Measurements from ENCODE around the gene MUC16. TPM values are rescaled to one million over a fixed set of nuclear protein-coding genes. Genes with fewer than 3 reads are reported as not detected.

MUC16 gene
- polyA plus RNA-seq, 6 donors from 2014 or later: not detected

- Mint-ChIP-seq H3K27me3 (peaks cover 0 to 18% (median 10%) of the 10 kb centered on the region in 3 donors), H3K4me3 (no peak overlapping the region), H3K27ac (no peak overlapping the region), H3K9me3 (peaks cover 0 to 5% (median 0%) of the 10 kb centered on the region in 7 donors), H3K36me3 (no peaks in the 10 kb centered on the region), H3K4me1 (no peaks in the 10 kb centered on the region)
- DNase-seq (no peak), ATAC-seq (ENCODE audit: low read depth in 2 of 2) (no peak)
Measured at GRCh38 chr19:9039728-9040127, 29.5 kb upstream of the MUC16 start.

GRCh38 chr19:9037400-9038062 lies 27.3 kb upstream of the MUC16 start:
- no peak for DNase-seq
- H3K36me3 Mint-ChIP-seq: no peaks in the 10 kb centered on the region
- H3K9me3 Mint-ChIP-seq: peaks cover 0 to 4% (median 0%) of the 10 kb centered on the region in 7 donors
- no peak for ATAC-seq (ENCODE audit: low read depth in 2 of 2)
- H3K4me3 Mint-ChIP-seq: no peak overlapping the region
- no peaks in the 10 kb centered on the region for H3K4me1 Mint-ChIP-seq
- H3K27ac Mint-ChIP-seq: no peak overlapping the region
- peaks cover 0 to 14% (median 10%) of the 10 kb centered on the region in 3 donors for H3K27me3 Mint-ChIP-seq

- H3K27ac Mint-ChIP-seq: peak overlapping the region in 1 of 6 donors; percentile 36
- peaks cover 0 to 9% (median 8%) of the 10 kb centered on the region in 3 donors for H3K27me3 Mint-ChIP-seq
- DNase-seq: no peak
- no peak overlapping the region for H3K4me3 Mint-ChIP-seq
- no peaks in the 10 kb centered on the region for H3K4me1 Mint-ChIP-seq
- H3K9me3 Mint-ChIP-seq: no peaks in the 10 kb centered on the region
- H3K36me3 Mint-ChIP-seq: no peaks in the 10 kb centered on the region
- ATAC-seq (ENCODE audit: low read depth in 2 of 2): no peak
Measured at GRCh38 chr19:9032136-9032631, 22.0 kb upstream of the MUC16 start.

- H3K36me3 Mint-ChIP-seq: no peaks in the 10 kb centered on the region
- H3K4me3 Mint-ChIP-seq: no peak overlapping the region
- DNase-seq: no peak
- H3K4me1 Mint-ChIP-seq: no peaks in the 10 kb centered on the region
- H3K27ac Mint-ChIP-seq: no peak overlapping the region
- ATAC-seq (ENCODE audit: low read depth in 2 of 2): no peak
- peaks cover 2 to 9% (median 6%) of the 10 kb centered on the region in 7 donors for H3K9me3 Mint-ChIP-seq
- H3K27me3 Mint-ChIP-seq: peaks cover 0 to 5% (median 3%) of the 10 kb centered on the region in 3 donors
Measured at GRCh38 chr19:9018163-9018875, 8.1 kb upstream of the MUC16 start.

GRCh38 chr19:9014803-9015202 lies 4.6 kb upstream of the MUC16 start:
- DNase-seq (no peak), ATAC-seq (ENCODE audit: low read depth in 2 of 2) (no peak)
- Mint-ChIP-seq H3K4me3 (no peak overlapping the region), H3K4me1 (peaks cover 0 to 3% (median 0%) of the 10 kb centered on the region in 3 donors), H3K27me3 (peaks cover 3 to 14% (median 7%) of the 10 kb centered on the region in 3 donors), H3K36me3 (no peaks in the 10 kb centered on the region), H3K27ac (peak overlapping the region in 1 of 6 donors; percentile 92), H3K9me3 (peaks cover 4 to 12% (median 6%) of the 10 kb centered on the region in 7 donors)

- Mint-ChIP-seq H3K36me3 (no peaks in the 10 kb centered on the region), H3K27me3 (peaks cover 3 to 22% (median 7%) of the 10 kb centered on the region in 3 donors), H3K4me3 (no peak overlapping the region), H3K27ac (peak overlapping the region in 1 of 6 donors; percentile 15), H3K9me3 (peaks cover 4 to 12% (median 6%) of the 10 kb centered on the region in 7 donors), H3K4me1 (peaks cover 0 to 3% (median 0%) of the 10 kb centered on the region in 3 donors)
- ATAC-seq (ENCODE audit: low read depth in 2 of 2): no peak
- no peak for DNase-seq
Measured at GRCh38 chr19:9013988-9014387, 3.8 kb upstream of the MUC16 start.

- Mint-ChIP-seq H3K4me3 (no peak overlapping the region), H3K27me3 (peaks cover 3 to 23% (median 7%) of the 10 kb centered on the region in 3 donors), H3K36me3 (no peaks in the 10 kb centered on the region), H3K4me1 (peaks cover 0 to 3% (median 0%) of the 10 kb centered on the region in 3 donors), H3K27ac (no peak overlapping the region), H3K9me3 (peaks cover 3 to 12% (median 6%) of the 10 kb centered on the region in 7 donors)
- DNase-seq (no peak), ATAC-seq (ENCODE audit: low read depth in 2 of 2) (no peak)
Measured at GRCh38 chr19:9011875-9012274, 1.7 kb upstream of the MUC16 start.

GRCh38 chr19:9010693-9011092 lies 484 bp upstream of the MUC16 start:
- peaks cover 3 to 15% (median 6%) of the 10 kb centered on the region in 7 donors for H3K9me3 Mint-ChIP-seq
- peaks cover 0 to 3% (median 0%) of the 10 kb centered on the region in 3 donors for H3K4me1 Mint-ChIP-seq
- H3K36me3 Mint-ChIP-seq: no peaks in the 10 kb centered on the region
- DNase-seq: no peak
- peaks cover 3 to 23% (median 7%) of the 10 kb centered on the region in 3 donors for H3K27me3 Mint-ChIP-seq
- H3K4me3 Mint-ChIP-seq: peak overlapping the region in 1 of 8 donors; percentile 42
- no peak for ATAC-seq (ENCODE audit: low read depth in 2 of 2)
- H3K27ac Mint-ChIP-seq: no peak overlapping the region

- no peak for DNase-seq
- no peak overlapping the region for H3K27ac Mint-ChIP-seq
- peaks cover 0 to 23% (median 7%) of the 10 kb centered on the region in 3 donors for H3K27me3 Mint-ChIP-seq
- no peak overlapping the region for H3K4me3 Mint-ChIP-seq
- peaks cover 3 to 15% (median 6%) of the 10 kb centered on the region in 7 donors for H3K9me3 Mint-ChIP-seq
- peaks cover 0 to 3% (median 0%) of the 10 kb centered on the region in 3 donors for H3K4me1 Mint-ChIP-seq
- H3K36me3 Mint-ChIP-seq: no peaks in the 10 kb centered on the region
- no peak for ATAC-seq (ENCODE audit: low read depth in 2 of 2)
Measured at GRCh38 chr19:9009431-9009830, 778 bp downstream of the MUC16 start.

GRCh38 chr19:9008667-9009066 lies 1.5 kb downstream of the MUC16 start:
- peaks cover 0 to 23% (median 7%) of the 10 kb centered on the region in 3 donors for H3K27me3 Mint-ChIP-seq
- H3K9me3 Mint-ChIP-seq: peaks cover 0 to 9% (median 3%) of the 10 kb centered on the region in 7 donors
- peaks cover 0 to 3% (median 0%) of the 10 kb centered on the region in 3 donors for H3K4me1 Mint-ChIP-seq
- ATAC-seq (ENCODE audit: low read depth in 2 of 2) (no peak), DNase-seq (no peak)
- no peaks in the 10 kb centered on the region for H3K36me3 Mint-ChIP-seq
- H3K27ac Mint-ChIP-seq: no peak overlapping the region
- H3K4me3 Mint-ChIP-seq: no peak overlapping the region

- Mint-ChIP-seq H3K27ac (peak overlapping the region in 1 of 6 donors; percentile 3), H3K9me3 (peaks cover 2 to 17% (median 13%) of the 10 kb centered on the region in 7 donors), H3K27me3 (peaks cover 2 to 10% (median 6%) of the 10 kb centered on the region in 3 donors), H3K36me3 (no peaks in the 10 kb centered on the region), H3K4me3 (no peak overlapping the region), H3K4me1 (no peaks in the 10 kb centered on the region)
- ATAC-seq (ENCODE audit: low read depth in 2 of 2) (no peak), DNase-seq (no peak)
Measured at GRCh38 chr19:9000933-9001332, 9.3 kb downstream of the MUC16 start.

- Mint-ChIP-seq H3K4me1 (no peaks in the 10 kb centered on the region), H3K27ac (no peak overlapping the region), H3K9me3 (peaks cover 0 to 5% (median 0%) of the 10 kb centered on the region in 7 donors), H3K4me3 (no peak overlapping the region), H3K27me3 (peaks cover 0 to 3% (median 0%) of the 10 kb centered on the region in 3 donors), H3K36me3 (no peaks in the 10 kb centered on the region)
- ATAC-seq (ENCODE audit: low read depth in 2 of 2) (no peak), DNase-seq (no peak)
Measured at GRCh38 chr19:8988204-8988603, 22.0 kb downstream of the MUC16 start.

GRCh38 chr19:8986296-8986695 lies 23.9 kb downstream of the MUC16 start:
- ATAC-seq (ENCODE audit: low read depth in 2 of 2) (no peak), DNase-seq (no peak)
- Mint-ChIP-seq H3K9me3 (peaks cover under 1 to 5% (median 2%) of the 10 kb centered on the region in 7 donors), H3K4me1 (no peaks in the 10 kb centered on the region), H3K27me3 (peaks cover 0 to 3% (median 0%) of the 10 kb centered on the region in 3 donors), H3K36me3 (no peaks in the 10 kb centered on the region), H3K4me3 (no peak overlapping the region), H3K27ac (no peak overlapping the region)

All from naive B cell (primary cell).